ENCODE data around the gene TSHZ2.
"Not testable (repeated sequence)": the region's sequence is repeated elsewhere in the genome, so short reads cannot be mapped to it uniquely, and the experiment has no call there.

Gene TSHZ2

DNA sequence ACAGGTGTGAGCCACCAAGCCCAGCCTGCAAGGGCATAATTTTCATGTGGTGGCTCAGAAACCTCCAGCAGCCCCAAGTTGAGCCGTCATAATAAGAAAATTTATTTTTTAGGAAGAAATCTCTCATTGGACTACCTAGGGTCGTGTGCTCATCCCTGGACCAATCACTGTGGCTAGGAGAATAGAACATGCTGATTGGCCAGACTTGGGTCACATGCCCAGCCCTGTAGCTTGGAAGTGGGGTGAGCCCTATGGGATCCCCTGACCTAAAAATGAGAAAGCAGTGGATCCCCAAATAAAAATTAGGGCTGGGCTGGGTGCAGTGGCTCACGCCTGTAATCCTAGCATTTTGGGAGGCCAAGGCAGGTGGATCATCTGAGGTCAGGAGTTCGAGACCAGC lies 466.2 kb downstream of the TSHZ2 start:
- DNase-seq, result no peak

DNA sequence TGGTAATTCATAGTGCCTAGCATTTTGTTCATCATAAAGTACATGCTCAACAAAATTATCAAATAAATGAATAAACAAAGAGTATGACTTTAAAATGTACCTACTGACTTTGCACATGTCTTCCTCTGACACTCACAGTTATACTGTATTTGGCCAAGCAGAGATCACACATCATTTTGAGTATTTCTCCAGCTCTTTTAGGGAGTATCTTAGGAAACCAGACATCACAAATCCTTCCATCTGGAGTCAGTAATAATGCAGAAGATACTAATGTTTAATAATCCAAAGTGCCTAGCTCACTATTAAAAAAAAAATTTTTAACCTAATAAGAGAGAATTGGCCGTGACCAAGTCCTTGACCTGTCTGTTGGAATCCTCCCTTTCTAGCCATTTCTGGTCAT lies 466.9 kb downstream of the TSHZ2 start:
- DNase-seq, result no peak

DNA sequence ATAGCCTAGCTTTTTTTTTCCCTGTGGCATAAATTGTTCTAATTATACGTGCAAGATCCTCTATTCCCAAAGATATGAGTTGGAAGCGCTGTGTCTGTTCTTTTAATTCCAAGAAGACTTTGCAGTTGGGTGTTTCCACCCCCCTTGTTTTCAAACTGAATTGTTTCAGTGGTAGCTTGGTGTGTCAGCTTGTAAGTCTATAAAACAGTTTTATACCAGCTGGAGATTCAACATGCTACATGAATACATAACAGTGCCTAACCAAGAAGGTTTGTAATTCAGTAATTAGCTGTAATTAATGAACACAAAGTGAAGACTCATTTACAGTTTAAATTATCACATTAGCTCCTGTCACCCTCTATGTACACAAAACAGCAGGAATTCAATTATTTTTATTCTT lies 467.5 kb downstream of the TSHZ2 start:
- DNase-seq, result no peak

DNA sequence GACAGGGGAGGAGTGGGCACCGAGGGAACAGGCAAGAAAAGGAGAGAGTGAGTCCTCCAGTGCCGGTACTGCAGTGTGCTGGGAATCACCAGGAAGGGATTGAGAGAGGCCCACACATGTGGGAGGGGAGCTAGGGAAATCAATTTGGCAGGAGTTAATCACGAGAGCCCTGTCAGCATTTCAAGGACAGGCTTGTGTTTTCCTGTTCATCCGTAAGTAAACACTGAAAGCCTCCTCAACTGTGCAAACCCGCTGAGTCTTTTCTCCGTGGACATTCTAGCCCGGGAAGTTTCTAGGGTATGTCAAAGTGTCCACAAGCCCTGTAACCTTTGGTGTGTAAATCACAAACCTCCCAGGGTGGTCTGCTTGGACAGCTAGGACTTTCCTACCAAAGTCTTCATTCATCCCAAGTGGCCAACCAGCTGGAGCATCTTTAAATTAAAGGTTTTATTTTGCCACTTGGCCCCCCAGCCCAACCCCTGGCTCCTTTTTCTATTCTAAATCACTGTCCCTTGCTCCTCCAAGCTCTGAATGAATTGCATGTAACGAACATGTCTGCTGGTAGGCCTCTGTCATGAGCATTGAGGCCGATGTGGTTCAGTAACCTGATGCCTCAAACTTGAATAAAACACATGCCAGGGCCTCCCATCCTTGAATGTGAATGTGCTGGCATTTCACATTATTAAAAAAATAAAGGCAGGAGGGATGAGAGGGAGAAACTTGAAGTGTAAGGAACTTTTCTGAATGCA lies 472.4 kb downstream of the TSHZ2 start:
- no peak for DNase-seq

DNA sequence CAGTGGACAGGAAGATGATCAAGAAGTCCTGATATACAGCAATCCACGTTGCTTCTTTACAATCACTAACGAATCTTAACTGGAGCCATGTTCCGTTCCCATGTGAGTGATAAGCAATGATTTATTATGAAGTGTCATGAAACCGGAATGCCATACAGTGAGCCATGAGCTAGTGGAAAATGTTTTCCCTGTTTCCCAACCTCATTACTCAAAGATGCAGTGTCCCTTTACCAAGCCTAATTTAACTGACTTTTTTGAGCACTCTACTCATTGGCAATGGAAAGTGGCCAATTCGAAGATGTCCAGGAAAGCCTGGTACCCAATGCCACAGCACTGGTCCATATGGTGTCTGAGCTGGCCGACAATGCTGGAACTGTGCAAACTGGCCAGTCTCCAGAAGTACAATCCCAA lies 473.2 kb downstream of the TSHZ2 start:
- no peak for DNase-seq

DNA sequence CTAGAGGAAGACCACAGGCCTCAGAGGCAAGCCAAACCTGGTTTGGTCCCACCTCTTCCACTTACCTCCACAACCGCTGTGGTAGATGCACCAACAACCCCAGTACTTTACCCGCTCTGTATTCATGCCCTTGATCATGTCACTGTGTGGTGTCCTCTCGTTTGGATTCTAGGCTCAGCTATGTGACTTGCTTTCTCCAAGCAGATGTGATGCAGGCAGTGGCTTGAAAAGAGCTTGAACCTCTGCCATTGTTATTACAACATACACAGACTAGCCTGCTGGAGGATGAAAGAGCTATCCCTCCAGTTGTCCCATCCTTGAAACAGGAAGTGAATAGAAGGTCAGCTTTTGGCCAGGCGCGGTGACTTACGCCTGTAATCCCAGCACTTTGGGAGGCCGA lies 473.8 kb downstream of the TSHZ2 start:
- no peak for DNase-seq

DNA sequence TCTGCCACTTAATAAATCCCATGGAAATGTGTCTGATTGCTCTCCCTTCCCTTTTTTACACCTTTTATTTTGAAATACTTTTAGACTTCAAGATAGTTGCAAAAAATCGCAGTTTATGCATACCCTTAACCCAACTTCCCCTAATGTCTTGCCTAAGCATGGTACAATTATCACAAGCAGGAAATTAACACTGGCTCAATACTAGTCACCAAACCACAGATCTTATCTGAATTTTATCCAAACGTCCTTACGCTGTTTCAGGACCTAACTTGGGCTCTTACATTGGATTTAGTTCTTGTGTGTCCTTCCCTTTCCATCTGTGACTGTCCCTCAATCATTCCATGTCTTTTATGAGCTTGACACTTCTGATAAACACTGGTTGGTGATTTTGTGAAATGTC lies 475.2 kb downstream of the TSHZ2 start:
- DNase-seq, result peak; percentile 4

DNA sequence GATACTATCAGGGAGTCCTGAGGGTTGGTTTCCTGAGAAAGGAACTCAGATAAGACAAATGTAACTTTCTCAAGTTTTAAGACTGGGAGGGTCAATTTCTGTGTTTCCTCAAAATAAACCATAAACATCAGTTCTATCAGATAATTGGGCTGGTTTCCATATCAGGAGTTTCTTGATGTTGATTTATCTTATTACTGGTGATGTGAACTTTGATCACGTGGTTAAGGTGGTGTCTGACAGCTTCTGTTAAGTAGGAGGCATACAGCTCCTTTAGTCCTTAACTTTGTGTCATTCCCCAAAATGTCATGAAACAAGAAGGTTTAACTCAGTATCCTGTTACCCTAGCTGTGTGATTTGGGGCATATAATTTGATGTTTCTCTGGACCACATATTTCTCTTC lies 476.3 kb downstream of the TSHZ2 start:
- DNase-seq, result no peak

DNA sequence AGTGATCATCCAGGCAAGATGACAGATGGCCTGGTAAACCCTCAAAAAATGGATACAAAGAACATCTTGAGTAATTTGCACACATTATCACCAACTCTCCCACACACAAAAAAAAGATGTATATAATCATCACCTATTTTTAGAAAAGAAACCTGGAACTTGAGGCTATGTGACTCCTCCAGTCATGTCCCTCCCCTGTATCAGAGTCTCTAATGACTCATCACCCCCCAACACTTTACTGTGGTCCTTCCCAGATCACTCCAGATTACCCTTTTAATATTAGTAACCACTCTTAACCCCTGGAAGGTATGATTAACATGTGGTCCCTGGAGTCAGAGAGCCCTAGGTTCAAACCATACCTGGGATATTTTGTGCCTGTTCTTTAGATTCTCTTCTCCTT lies 476.7 kb downstream of the TSHZ2 start:
- DNase-seq, result no peak

DNA sequence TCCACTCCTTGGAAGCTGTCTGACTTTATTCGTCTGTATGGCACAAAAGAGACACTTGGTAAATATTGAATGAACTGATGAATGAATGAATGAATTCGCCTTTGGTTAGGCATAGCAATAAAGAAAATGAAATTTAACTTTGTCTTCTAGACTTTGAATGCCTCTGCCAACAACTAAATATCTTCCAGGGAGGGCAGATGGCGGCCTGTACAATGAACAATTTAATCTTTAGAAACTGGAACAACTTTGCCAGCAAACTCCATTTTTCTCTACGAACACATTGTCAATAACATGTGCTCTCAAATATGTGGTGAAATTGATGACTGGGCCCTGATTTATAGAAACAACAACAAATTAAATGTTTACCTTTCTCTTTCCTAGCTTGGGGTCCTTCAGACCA lies 480.9 kb downstream of the TSHZ2 start:
- no peak for DNase-seq

DNA sequence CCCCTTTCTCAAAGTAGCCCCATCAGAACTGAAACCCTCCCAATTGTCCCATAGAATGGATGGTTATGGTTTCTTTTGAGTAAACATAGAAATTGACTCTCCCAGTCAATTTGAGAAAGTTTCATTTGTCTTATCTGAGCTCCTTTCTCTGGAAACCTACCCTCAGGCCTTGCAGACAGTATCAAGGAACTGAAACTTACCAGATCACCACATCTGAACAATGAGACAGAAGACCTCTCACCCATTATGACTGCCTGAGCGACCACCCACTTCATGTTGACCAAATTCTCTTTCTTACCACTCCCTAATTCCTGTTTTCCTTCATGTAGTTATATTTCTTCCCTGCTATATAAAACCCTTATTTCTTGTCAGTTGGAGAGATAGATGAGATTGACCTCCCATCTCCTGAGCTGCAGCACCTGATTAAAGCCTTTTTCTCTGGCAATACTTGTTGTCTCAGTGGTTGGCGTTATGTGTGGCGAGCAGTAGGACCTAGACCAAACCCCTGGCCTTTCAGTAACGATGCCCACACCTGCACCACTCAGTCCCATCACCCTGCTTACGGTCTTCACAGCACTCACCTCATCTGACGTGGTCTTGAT lies 482.6 kb downstream of the TSHZ2 start:
- DNase-seq, result no peak

DNA sequence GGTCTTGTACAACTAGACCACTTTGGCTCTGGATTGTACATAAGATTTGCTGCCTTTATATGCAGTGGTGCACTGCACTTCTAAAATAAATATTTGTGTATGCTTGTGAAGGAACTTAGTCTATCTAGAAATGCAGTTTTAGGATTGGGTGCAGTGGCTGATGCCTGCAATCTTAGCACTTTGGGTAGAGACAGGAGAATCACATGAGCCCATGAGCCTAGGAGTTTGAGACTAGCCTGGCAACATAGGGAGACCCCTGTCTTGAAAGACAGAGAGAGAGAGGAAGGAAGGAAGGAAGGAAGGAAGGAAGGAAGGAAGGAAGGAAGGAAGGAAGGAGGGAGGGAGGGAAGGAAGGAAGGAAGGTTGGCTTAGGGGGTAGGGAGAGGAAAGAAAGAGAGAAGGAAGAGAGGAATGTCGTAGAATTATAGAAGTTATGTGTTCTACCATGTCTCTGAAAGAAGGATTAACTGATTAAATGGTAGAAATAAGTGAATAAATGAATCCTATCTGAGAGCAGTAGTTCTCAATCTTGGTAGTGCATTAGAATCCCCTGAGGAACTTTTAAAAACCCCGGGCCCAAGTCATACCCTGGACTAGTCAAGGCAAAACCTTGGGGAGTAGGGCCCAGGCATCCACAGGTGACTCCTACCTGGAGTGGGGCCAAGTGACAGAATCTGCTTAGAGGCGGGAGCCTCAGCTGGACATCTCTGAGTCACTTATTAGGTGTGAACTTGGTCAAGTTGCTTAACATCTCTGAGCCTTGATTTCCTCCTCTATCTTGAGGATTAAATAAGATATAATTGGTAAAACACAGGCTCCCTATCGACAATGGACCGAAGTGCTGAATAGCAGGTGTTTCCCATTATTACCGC lies 491.2 kb downstream of the TSHZ2 start:
- no peak for DNase-seq

DNA sequence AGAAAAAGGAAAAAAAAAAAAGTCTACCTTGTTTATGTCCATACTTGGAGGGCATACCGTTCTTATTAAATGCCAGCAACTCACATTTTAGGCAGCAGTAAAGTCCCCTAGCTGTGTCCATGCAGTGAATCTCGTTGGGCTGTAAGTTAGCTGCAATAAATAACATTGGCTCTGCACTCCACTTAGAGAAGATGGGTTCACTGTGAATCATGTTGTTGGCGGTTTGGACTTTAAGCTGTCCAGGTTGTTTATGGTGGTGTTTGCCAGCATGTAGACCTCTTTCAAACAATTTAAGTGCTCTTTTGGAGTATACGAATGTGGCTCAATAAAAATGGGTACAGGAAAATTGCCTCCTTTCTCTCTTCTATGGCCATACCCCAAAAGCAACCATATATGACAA lies 494.1 kb downstream of the TSHZ2 start:
- no peak for DNase-seq

DNA sequence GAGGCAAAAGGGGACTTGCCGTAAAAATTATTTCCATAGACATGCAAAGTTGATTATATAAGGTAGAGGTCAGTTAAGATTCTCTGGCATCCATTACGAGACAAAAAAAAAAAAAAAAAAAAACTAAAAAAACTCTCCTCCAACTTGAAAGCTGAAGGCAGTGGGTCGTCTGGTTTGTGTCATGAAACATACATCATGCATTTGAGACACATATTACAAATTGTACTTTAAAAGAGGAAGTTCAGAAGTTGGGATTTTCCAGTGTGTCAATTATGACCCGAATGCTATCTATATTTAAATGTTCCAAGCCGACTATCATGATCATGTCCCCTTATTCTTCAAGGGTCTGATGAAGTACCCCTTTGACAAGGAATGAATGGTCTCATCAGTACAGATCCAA lies 496.4 kb downstream of the TSHZ2 start:
- DNase-seq, result peak; percentile 77

DNA sequence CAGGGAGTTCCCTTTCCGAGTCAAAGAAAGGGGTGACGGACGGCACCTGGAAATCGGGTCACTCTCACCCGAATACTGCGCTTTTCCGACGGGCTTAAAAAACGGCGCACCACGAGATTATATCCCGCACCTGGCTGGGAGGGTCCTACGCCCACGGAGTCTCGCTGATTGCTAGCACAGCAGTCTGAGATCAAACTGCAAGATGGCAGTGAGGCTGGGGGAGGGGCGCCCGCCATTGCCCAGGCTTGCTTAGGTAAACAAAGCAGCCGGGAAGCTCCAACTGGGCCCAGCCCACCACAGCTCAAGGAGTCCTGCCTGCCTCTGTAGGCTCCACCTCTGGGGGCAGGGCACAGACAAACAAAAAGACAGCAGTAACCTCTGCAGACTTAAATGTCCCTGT lies 500.7 kb downstream of the TSHZ2 start:
- not testable (repeated sequence) for DNase-seq

DNA sequence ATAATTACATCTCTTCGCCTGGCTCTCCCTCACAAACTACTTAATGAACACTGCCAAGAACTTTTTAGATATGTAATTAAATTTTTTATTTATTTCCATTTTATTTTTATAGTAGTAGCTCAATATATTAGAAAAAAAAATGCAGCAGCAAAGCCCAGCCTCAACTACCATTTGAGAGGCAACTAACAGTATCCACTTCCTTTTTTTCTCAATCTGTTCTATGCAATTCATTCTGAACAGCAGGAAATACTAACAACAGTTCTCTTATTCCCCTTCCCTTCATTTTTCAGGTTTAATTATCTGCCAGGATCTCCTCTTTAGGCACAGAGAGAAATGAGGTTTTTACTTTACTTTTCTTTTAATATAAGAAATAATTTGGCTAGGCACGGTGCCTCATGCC lies 508.8 kb downstream of the TSHZ2 start:
- DNase-seq, result no peak

DNA sequence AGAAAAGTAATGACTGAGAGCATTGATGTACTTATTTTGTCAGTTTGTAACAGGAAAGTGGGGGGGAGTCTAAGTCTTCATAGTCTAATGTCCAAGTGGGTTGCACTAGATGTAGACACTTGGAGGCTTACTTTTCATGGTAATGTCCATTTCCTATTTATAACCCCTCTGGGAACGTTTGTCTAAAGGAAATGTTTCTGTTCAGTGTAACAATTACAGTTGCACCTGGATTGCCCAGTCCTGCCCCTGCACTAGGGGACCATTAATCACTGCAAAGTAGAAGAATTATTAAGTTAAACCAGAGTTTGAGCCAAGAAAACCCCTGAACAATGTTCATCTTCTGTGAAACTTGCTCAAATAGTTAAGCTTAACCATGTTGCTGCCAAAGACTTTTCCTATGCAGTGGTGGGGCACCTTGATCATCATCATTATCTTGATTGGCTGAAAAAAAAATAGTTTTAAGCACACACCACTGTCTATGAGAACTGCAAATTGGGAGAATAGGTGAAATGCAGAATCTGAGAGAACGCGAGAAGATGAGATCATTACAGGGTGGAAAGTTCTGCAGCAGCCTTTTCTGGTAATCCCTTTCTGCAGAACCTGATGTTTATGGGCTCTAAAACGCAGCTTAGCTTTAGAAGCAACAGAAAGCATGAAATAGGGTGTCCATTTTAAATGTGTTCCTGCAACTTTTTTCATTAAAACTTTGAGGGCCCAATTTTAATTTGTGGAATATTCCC lies 515.5 kb downstream of the TSHZ2 start:
- no peak for DNase-seq

DNA sequence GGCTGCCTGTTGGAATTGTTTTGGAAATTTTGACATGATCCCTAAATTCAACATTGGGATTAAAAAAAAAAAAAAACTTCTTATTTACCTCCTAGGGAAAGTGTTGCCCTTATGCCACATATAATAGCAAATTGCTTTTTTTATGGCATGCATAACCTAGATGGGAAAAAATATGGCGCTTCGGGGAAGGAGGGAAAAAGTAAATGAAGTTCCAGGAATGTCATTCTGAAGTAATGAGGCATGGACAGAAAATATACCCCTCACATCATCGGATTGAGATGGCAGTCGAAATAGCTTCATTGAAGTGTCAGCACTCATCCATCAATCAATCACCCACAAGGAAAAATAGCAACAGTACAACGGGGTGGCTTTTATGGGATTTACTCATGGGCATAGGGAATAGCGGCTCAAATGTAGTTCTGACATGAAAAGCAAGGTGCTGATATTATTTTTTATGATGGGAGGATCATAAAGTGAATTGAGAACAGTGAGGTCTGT lies 516.7 kb downstream of the TSHZ2 start:
- no peak for DNase-seq

DNA sequence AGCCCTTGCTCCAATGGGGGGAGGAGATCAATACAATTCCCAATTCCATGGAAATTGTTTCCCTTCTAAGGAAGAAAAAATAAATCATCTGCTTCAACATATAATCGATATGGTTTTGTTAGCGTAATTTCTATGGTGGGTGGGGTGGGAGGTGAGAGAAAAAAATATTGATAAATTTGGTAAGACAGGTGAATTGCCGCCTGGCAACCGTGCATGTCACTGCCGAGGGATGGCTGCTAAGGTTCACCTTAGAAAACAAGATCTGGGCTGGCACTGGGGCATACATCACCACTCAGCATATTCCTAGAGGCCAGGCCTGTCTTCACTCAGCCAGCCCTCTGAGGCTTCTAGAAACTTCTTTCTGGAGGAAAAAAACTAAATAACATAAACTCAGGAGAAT lies 517.4 kb downstream of the TSHZ2 start:
- no peak for DNase-seq

DNA sequence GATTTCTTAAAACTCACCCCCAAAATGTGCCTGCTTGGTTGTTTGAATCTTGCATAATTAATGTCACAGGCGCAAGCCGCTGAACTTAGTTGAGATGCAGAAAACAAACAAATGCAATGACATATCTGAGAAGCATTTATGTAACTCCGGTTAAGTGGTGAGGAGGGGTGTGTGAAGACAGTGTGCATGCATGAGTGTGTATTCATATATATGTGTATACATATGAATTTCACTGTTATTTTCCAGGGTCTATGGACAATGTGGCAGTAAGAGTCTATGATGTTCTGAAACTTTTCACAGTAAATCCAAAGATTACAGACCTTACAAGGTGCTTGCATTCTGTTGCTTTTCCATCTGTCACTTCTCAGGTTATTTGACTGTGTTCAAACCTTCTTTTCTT lies 518.5 kb downstream of the TSHZ2 start:
- no peak for DNase-seq

DNA sequence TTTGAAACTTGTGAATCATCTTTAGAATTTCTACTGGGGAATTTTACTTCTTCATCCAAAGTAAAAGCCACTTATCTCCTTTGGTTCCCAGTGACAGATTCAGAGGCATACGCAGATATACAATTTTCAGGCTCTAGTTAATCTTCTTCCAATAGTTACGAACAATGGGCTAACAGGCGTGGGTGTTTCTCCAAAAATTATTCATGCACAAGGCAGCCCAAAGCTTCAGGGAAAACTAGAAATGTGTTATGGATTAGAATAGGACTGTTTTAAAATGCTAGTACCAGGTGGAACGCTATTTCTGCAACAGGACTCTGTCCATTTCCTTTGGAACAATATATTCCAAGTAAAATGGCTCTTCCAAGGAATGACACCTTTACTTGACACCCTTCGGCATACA lies 519.3 kb downstream of the TSHZ2 start:
- DNase-seq, result no peak

DNA sequence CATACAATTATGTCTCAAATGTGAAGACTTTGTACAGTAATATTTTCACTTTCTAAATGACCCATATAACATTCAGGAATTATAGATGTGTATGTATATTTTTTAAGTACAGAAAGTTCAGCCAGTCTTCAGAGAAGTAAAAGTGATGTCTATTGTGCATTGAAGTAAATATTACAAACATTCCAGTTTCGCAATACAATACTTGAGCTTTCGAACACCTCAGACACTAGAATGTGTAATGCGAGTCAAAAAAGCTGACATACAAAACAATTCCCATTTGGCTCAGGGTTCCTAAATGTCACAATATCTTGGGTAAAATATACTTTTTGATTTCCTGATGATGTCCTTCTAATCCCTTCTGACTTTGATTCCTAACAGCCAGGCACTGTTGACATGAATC lies 520.1 kb downstream of the TSHZ2 start:
- no peak for DNase-seq

DNA sequence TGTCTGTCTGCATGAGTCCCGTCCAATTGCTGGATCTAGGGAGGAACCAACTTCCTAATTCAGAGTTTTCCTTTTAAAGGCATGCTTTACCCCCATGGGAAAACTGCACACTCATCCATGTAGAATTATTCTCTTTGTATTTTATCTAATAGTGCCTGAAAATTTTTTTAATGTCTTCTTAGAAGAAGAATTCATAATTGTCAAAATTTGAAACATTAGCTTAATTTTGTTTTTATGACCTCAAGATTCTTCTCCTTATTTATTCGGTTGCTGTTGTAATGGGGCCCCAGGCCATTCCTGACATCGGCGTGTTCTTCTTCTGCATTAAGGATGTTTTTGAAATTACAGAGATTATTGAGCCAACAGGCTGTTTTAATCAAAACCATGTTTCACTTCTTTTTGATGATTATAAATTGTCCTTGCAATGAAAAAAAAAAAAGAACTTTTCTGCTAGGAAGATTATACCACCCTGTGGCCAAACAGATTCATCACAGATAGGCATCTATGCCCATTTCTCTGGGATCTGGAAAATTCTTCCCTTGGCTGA lies 521.2 kb downstream of the TSHZ2 start:
- DNase-seq, result no peak
